ENCODE data around the gene MAEL.

The MAEL gene

DNA sequence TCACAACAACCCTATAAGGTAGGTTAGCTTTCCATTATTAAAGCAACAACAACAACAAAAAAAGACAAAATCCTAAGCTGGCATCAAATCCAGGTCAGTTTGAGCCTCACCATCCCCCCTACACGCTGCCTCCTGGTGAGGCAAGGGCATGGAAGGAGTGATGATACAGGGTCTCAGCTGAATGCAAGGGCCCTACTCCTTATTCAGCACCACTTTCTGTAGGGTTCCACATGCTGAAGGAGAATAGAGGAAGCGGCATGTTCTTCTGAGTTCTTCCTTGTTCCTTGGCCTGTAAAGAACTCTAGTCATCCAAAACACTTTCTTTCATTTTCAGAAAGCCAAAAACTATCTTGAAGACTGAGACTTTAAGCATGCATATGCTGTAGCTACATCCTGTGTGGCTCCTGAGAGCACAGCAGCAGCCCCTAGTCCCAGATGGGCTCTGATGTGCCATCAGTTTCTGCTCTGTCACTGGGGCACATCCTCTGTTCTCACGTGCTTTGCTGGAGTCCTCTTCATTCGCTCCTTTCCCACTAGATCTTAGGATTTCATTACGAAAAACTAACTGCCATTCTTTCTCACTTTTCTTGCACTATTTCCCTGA, 19.9 kb upstream of the MAEL start:
- ATAC-seq (replicated peaks) (no peak), DNase-seq (no peak)
- Mint-ChIP-seq H3K4me1 (ENCODE audit: low read depth in 2 of 2) (peaks cover 3 to 4% of the 10 kb centered on the region in 2 donors), H3K27me3 (peaks cover 62 to 72% of the 10 kb centered on the region in 2 donors), H3K4me3 (no peak overlapping the region), H3K27ac (no peak overlapping the region), H3K9me3 (no peaks in the 10 kb centered on the region), H3K36me3 (ENCODE audit: insufficient read depth) (no peaks in the 10 kb centered on the region)

DNA sequence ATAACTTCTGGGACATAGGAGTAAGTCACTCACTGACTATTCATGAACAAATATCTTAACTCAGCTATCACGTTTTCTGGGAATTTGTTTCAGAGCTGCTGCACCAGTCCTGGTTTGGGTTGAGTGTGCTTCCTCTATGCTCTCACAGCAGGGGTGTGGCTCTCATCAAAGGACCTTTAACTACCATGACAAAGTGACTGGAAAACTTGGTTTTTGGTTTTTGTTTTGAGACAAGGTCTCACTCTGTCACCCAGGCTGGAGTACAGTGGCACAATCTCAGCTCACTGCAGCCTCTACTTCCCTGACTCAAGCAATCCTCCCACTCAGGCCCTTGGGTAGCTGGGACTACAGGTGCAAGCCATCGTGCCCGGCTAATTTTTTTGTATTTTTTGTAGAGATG, 17.8 kb upstream of the MAEL start:
- Mint-ChIP-seq H3K4me3 (no peak overlapping the region), H3K27ac (no peak overlapping the region), H3K36me3 (ENCODE audit: insufficient read depth) (no peaks in the 10 kb centered on the region), H3K27me3 (peaks cover 71 to 83% of the 10 kb centered on the region in 2 donors), H3K4me1 (ENCODE audit: low read depth in 2 of 2) (peaks cover 16 to 18% of the 10 kb centered on the region in 2 donors), H3K9me3 (no peaks in the 10 kb centered on the region)
- DNase-seq (no peak), ATAC-seq (replicated peaks) (no peak)

DNA sequence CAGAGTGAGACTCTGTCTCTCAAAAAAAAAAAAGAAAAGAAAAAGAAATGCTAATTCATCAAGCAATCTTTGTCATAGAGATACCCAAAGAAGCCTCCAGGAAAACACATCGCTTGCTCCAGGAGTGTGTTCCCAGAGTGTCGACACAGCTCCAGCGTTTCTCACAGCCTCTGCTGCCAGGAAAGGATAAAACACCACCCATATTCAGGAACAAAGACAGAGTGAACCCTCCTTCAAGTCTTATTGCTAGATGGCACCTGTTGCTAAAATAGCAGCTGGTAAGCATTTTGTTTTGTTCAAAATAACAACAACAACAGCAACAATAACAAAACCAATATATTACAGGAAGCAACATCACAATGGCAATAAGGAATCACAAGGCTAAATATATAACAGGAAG, 16.9 kb upstream of the MAEL start:
- no peaks in the 10 kb centered on the region for H3K9me3 Mint-ChIP-seq
- ATAC-seq (replicated peaks): no peak
- H3K4me3 Mint-ChIP-seq: no peak overlapping the region
- H3K36me3 Mint-ChIP-seq (ENCODE audit: insufficient read depth): no peaks in the 10 kb centered on the region
- peaks cover 18 to 20% of the 10 kb centered on the region in 2 donors for H3K4me1 Mint-ChIP-seq (ENCODE audit: low read depth in 2 of 2)
- DNase-seq: no peak
- H3K27ac Mint-ChIP-seq: no peak overlapping the region
- H3K27me3 Mint-ChIP-seq: peaks cover 62 to 74% of the 10 kb centered on the region in 2 donors

DNA sequence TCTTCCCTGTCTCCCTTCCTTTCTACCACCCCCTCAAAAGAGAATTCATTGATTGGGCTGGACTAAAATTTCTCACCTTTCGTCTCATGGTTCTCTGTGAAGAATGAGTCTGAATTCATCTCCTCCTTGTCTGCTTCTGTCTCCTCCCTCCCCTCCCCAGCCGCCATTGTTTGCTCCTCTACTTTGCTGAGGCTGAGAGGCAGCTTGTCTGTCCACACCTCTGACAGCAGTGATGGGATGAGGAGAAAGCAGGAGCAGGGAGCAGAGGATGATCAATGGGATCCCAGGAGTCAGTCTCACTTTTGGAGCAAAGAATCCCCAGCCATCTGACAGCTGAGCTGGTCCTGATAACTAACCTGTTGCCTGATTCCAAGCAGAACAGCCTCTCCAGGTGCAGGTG, 16.3 kb upstream of the MAEL start:
- Mint-ChIP-seq H3K27me3 (peaks cover 58 to 68% of the 10 kb centered on the region in 2 donors), H3K27ac (no peak overlapping the region), H3K4me3 (no peak overlapping the region), H3K9me3 (no peaks in the 10 kb centered on the region), H3K36me3 (ENCODE audit: insufficient read depth) (no peaks in the 10 kb centered on the region), H3K4me1 (ENCODE audit: low read depth in 2 of 2) (peaks cover 18 to 20% of the 10 kb centered on the region in 2 donors)
- ATAC-seq (replicated peaks) (no peak), DNase-seq (no peak)

DNA sequence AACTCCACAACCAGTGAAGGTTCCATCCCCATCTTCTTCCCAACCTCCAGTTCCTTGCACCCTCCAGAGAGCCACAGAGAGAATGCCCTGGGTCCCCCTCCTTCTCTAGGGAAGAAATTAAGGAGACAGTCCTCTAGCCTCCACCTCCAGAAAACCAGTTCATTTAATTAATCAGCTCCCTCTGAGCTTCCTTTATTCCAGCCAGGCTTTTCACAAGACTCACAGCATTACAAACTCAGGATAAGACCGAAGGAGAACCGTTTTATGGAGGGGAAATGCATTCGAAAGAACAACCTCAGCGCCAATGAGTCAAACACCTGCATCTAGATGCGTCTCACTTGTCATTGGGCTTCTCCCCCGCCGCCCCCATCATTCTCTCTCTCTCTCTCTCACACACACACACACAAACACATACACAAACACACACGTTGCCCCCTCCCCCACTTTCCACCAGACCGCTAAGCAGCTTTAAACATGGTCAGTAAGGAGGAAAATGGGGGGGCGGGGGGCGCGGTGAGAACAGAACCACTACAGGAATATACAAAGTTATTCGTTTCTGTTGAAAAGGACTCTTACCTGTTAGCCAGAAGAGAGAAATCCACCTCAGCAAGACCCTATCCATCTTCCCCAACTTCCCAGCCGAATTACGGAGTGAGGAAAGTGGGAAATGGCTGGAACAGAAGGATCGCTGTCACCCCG, 14.3 kb upstream of the MAEL start:
- ATAC-seq (replicated peaks): peak; percentile 16
- Mint-ChIP-seq H3K4me3 (peak overlapping the region; percentile 77 to 90), H3K36me3 (ENCODE audit: insufficient read depth) (no peaks in the 10 kb centered on the region), H3K4me1 (ENCODE audit: low read depth in 2 of 2) (peaks cover 18 to 20% of the 10 kb centered on the region in 2 donors), H3K27me3 (peaks cover 44 to 51% of the 10 kb centered on the region in 2 donors), H3K27ac (peak overlapping the region; percentile 16 to 20), H3K9me3 (no peaks in the 10 kb centered on the region)
- DNase-seq: peak in 1 of 3 experiments; percentile 7

DNA sequence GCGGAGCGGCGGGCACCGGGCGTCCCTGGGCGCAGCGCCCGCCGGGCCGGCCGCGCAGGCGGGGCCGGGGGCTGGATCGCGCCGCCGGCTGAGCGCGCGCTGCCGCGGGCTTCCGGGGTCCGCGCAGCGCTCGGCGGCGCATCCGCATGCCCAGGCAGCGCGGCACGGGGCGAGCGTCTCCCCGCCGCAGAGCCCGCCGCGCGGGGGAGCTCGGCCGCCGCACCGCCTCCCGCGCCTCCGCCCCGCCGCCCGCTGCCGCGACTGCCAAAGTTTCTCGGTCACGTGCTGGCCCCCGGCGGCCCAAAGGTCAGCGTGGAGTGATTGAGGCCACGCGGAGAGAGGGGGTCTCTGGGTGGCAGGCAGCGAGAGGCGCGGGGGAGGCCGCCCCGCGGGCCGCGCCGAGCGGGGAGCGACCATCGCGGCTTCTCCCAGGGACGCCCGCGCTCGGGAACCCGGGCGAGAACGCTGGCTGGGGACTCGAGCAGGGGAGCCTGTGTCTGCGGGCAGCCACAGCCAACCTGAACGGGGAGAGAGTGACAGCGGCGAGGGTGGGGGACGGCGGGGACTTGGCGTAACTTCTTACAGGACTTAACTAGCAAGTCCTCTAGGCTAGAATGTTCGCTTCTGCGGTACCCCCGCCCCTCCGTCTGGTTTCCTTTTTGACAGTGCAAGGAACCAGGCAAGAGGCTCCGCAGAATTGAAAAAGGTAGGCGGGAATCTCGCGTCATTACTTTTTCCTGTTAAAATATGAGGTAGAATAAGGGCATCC, 13.5 kb upstream of the MAEL start, which contains the start of gene ILDR2:
TSS of gene ILDR2 (minus strand) at position 180 of the 769 bp plus-strand sequence. CDS start 272 bp downstream, outside the sequence.
- H3K4me3 Mint-ChIP-seq: peak within 1 kb of the TSS; percentile 77 to 90
- ATAC-seq (replicated peaks) (peak; percentile 89), DNase-seq (peak; percentile 26 to 41 (median 39))
- H3K27ac Mint-ChIP-seq: peak within 1 kb of the TSS; percentile 47 to 51
- H3K27me3 Mint-ChIP-seq: peaks cover 36 to 43% of the 10 kb centered on the region in 2 donors
- H3K4me1 Mint-ChIP-seq (ENCODE audit: low read depth in 2 of 2): peaks cover 18 to 20% of the 10 kb centered on the region in 2 donors
- H3K9me3 Mint-ChIP-seq: no peaks in the 10 kb centered on the region
- H3K36me3 Mint-ChIP-seq (ENCODE audit: insufficient read depth): no peaks in the 10 kb centered on the region

DNA sequence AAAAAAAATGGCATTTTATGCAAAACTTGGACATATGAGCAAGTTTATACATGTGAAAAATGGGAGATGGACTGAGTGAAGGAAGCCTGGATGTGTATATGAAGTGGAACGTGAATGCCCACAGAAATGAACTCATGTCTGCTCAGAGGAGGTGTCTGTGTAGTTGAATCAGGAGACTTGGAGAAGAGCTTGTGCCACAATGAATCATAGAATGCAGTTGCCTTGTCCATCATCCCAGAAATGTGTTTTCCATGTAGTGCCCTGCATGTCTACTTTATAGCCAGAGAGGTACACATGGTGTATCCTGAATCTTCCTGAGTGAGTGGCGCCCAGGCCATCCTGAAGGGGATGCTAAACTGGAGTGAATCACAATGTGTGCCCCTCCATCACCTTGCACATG, 11.1 kb upstream of the MAEL start:
- Mint-ChIP-seq H3K9me3 (no peaks in the 10 kb centered on the region), H3K36me3 (ENCODE audit: insufficient read depth) (no peaks in the 10 kb centered on the region), H3K4me3 (no peak overlapping the region), H3K4me1 (ENCODE audit: low read depth in 2 of 2) (peaks cover 16 to 20% of the 10 kb centered on the region in 2 donors), H3K27ac (no peak overlapping the region), H3K27me3 (peaks cover 21 to 22% of the 10 kb centered on the region in 2 donors)
- DNase-seq (no peak), ATAC-seq (replicated peaks) (no peak)

DNA sequence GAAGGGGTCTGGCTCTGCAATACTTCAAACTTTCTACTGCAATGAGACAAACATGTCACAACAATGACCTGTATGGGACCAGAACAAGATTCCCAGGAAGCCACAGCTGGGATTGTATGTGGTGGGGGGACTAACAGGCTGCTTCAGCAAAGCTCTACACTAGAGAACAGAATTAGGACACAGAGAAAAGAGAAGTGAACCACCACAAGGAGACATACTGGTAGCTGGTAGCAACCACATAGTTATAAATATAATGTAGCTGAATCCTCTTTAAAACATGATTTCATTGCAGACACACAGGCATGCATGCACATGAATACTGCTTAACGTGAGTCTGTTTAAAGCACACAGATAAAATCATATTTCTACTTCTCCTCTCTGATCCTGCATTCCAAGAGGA, 10.3 kb upstream of the MAEL start:
- Mint-ChIP-seq H3K36me3 (ENCODE audit: insufficient read depth) (no peaks in the 10 kb centered on the region), H3K27ac (no peak overlapping the region), H3K4me1 (ENCODE audit: low read depth in 2 of 2) (peaks cover 16 to 20% of the 10 kb centered on the region in 2 donors), H3K4me3 (no peak overlapping the region), H3K27me3 (peaks cover 14 to 15% of the 10 kb centered on the region in 2 donors), H3K9me3 (no peaks in the 10 kb centered on the region)
- DNase-seq: no peak
- ATAC-seq (replicated peaks): no peak

DNA sequence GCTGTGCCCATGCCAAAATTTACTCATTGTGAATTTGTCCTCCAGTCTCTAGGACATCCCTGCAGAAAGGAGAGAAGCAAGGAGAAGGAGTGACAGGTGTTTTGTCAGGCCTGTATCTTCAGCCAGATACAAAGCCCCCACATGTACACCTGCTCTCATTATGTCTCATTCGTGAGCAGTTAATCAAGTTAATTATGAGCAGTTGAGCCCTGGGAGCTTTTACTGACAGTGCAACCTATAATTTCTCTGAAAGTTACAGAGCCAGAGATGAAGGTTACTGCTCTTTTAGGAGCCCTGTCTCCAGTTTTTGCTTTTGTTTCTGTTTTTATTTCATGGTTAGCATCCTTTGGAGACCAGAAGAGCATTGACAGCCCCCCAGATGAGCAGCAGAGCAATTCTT, 8.7 kb upstream of the MAEL start:
- Mint-ChIP-seq H3K4me1 (ENCODE audit: low read depth in 2 of 2) (peaks cover 5 to 9% of the 10 kb centered on the region in 2 donors), H3K27ac (no peak overlapping the region), H3K36me3 (ENCODE audit: insufficient read depth) (no peaks in the 10 kb centered on the region), H3K4me3 (no peak overlapping the region), H3K27me3 (peaks cover 0 to 10% of the 10 kb centered on the region in 2 donors), H3K9me3 (no peaks in the 10 kb centered on the region)
- ATAC-seq (replicated peaks) (no peak), DNase-seq (no peak)

DNA sequence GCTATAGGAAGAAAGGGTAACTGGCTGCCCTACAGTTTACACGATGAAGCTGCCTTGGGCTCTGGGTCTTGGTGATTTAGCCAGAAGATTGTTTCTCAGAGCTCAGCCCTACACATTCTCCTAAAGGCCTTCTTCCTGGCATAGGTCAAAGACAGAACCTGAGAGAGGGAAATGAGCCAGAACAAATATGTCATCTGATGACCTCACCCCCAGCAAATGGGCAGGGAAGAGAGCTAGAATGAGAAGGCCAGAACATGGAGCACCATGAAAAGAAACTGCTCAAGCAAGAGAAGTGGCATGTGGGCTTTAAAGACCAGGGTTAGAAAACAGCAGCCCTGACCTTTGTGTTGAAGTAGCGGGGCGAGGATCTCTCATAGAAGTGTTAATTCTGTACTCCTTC, 8.3 kb upstream of the MAEL start:
- no peak overlapping the region for H3K4me3 Mint-ChIP-seq
- ATAC-seq (replicated peaks): no peak
- no peak for DNase-seq
- H3K9me3 Mint-ChIP-seq: no peaks in the 10 kb centered on the region
- peaks cover 4 to 15% of the 10 kb centered on the region in 2 donors for H3K27me3 Mint-ChIP-seq
- H3K36me3 Mint-ChIP-seq (ENCODE audit: insufficient read depth): no peaks in the 10 kb centered on the region
- H3K4me1 Mint-ChIP-seq (ENCODE audit: low read depth in 2 of 2): peaks cover 4 to 8% of the 10 kb centered on the region in 2 donors
- no peak overlapping the region for H3K27ac Mint-ChIP-seq

DNA sequence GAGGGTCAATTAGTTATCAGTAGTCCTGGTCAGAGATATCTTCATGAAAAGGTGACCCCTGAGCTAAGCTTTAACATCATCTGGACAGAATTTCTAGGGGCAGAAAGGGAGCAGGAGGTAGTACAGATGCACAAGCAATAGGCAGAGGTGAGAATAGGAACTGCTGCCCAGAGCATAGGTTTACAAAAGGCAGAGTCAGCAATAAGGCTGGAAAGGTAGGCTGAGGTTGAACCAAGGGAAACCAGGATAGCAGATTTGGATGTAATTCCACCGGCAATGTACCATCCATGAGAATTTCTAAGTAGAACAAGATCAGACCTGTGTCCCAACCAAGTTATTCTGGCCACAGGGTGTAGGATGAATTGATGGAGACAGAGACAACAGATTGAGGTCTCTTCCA, 7.5 kb upstream of the MAEL start:
- DNase-seq (no peak), ATAC-seq (replicated peaks) (no peak)
- Mint-ChIP-seq H3K4me1 (ENCODE audit: low read depth in 2 of 2) (peaks cover 0 to under 1% of the 10 kb centered on the region in 2 donors), H3K9me3 (no peaks in the 10 kb centered on the region), H3K4me3 (no peak overlapping the region), H3K27me3 (peaks cover 10 to 22% of the 10 kb centered on the region in 2 donors), H3K27ac (no peak overlapping the region), H3K36me3 (ENCODE audit: insufficient read depth) (no peaks in the 10 kb centered on the region)

DNA sequence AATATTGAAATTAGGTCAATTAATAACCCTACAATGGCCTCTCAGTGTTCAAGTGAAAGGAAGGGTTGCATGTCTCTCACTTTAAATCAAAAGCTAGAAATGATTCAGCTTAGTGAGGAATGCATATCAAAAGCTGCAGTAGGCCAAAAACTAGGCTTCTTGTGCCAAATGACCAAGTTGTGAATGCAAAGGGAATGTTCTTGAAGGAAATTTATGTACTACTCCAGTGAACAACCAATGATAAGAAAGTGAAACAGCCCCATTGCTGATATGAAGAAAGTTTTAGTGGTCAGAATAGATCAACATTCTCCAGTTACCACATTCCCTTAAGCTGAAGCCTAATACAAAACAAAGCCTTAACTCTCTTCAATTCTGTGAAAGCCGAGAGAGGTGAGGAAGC, 10.0 kb downstream of the MAEL start:
- no peaks in the 10 kb centered on the region for H3K4me1 Mint-ChIP-seq (ENCODE audit: low read depth in 2 of 2)
- H3K27me3 Mint-ChIP-seq: peaks cover 51 to 58% of the 10 kb centered on the region in 2 donors
- no peaks in the 10 kb centered on the region for H3K36me3 Mint-ChIP-seq (ENCODE audit: insufficient read depth)
- no peak overlapping the region for H3K4me3 Mint-ChIP-seq
- DNase-seq: no peak
- H3K9me3 Mint-ChIP-seq: no peaks in the 10 kb centered on the region
- no peak overlapping the region for H3K27ac Mint-ChIP-seq
- ATAC-seq (replicated peaks): no peak

DNA sequence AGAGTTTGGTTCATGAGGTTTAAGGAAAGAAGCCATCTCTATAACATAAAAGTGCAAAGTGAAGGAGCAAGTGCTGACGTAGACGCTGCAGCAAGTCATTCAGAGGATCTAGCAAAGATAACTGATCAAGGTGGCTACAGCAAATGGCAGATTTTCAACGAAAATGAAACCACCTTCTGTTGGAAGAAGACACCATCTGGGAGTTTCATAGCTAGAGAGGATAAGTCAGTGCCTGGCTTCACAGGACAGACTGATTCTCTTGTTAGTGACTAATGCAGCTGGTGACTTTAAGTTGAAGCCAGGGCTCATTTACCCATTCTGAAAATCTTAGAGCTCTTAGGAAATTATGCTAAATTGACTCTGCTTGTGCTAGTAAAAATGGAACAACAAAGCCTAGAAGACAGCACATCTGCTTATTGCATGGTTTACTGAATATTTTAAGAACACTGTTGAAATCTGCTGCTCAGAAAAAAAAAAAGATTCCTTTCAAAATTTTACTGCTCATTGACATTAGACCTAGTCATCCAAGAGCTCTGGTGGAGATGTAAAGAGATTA, 10.5 kb downstream of the MAEL start:
- Mint-ChIP-seq H3K27me3 (peaks cover 51 to 58% of the 10 kb centered on the region in 2 donors), H3K9me3 (no peaks in the 10 kb centered on the region), H3K27ac (no peak overlapping the region), H3K36me3 (ENCODE audit: insufficient read depth) (no peaks in the 10 kb centered on the region), H3K4me3 (no peak overlapping the region), H3K4me1 (ENCODE audit: low read depth in 2 of 2) (no peaks in the 10 kb centered on the region)
- ATAC-seq (replicated peaks): no peak
- no peak for DNase-seq

Data from effector memory CD8-positive, alpha-beta T cell (primary cell).